Activated CD4-positive, alpha-beta memory T cell treated with anti-CD3 and anti-CD28 coated beads for 36 hours (primary cell): ENCODE measurements around the gene SLC4A5. TPM values are rescaled to one million over a fixed set of nuclear protein-coding genes. Genes with fewer than 3 reads are reported as not detected.

Source experiments
- CTCF ChIA-PET: fragments of 350-600 bp; sonication (Branson Sonifier 250); formaldehyde crosslinking; loops from one replicate; lab custom pipeline; 2021; ENCODE audit warnings: antibody characterized with exemption, inconsistent platforms; lab: Charles Lee
- POLR2A ChIA-PET: fragments of 350-600 bp; sonication (Branson Sonifier 250); formaldehyde crosslinking; loops from one replicate; lab custom pipeline; 2021; ENCODE audit warnings: antibody characterized with exemption; lab: Charles Lee
- DNase-seq: peaks from one replicate; pipeline ENCODE4 v3.0.0-alpha.2; 2020
- H3K27ac Mint-ChIP-seq: one replicate; pipeline ENCODE4 v1.8.0; 2021; ENCODE audit warnings: mixed read lengths
- H3K27me3 Mint-ChIP-seq: one replicate; pipeline ENCODE4 v1.8.0; 2021; ENCODE audit warnings: mixed read lengths
- H3K36me3 Mint-ChIP-seq: one replicate; pipeline ENCODE4 v1.8.0; 2021; ENCODE audit warnings: mixed read lengths
- H3K4me1 Mint-ChIP-seq: one replicate; pipeline ENCODE4 v1.8.0; 2021; ENCODE audit warnings: low read depth, mixed read lengths
- H3K4me3 Mint-ChIP-seq: one replicate; pipeline ENCODE4 v1.8.0; 2021; ENCODE audit warnings: mild to moderate bottlenecking, mixed read lengths
- H3K9me3 Mint-ChIP-seq: one replicate; pipeline ENCODE4 v1.8.0; 2021; ENCODE audit warnings: mixed read lengths
- intact Hi-C: fragments of 100-400 bp; cut with micrococcal nuclease; formaldehyde crosslinking; loops from one replicate; pipeline ENCODE4 v1.15.1; 2023
- total RNA-seq, 2 experiments: library from RNA; stranded (reverse); gene quantifications; one replicate each; pipeline ENCODE4 v1.2.3, GENCODE V29; 2021

SLC4A5 gene
- total RNA-seq, 2 experiments from 2014 or later: 2.9 to 3.1 TPM

- ChIA-PET POLR2A (no interaction called here), CTCF (interaction anchor here (1.1 kb wide), 1 partner anchor 28 kb away, joined by 3 read pairs; no protein-coding TSS in a partner anchor)
- DNase-seq: no peak
- Mint-ChIP-seq H3K4me3 (no peak overlapping the region), H3K4me1 (peaks cover 7% of the 10 kb centered on the region), H3K27ac (no peak overlapping the region), H3K36me3 (no peaks in the 10 kb centered on the region), H3K27me3 (no peaks in the 10 kb centered on the region), H3K9me3 (no peaks in the 10 kb centered on the region)
- intact Hi-C loops: no loop called here
Observed at GRCh38 chr2:74307720-74308119, 35.5 kb downstream of the SLC4A5 start.

- Mint-ChIP-seq H3K36me3 (peaks cover 3% of the 10 kb centered on the region), H3K27ac (no peak overlapping the region), H3K4me1 (peaks cover 7% of the 10 kb centered on the region), H3K9me3 (no peaks in the 10 kb centered on the region), H3K27me3 (no peaks in the 10 kb centered on the region), H3K4me3 (no peak overlapping the region)
- intact Hi-C loops: no loop called here
- POLR2A ChIA-PET: no interaction called here
- CTCF ChIA-PET: no interaction called here
- DNase-seq: no peak
Observed at GRCh38 chr2:74304332-74305148, 38.7 kb downstream of the SLC4A5 start.

- no peak for DNase-seq
- intact Hi-C loops: no loop called here
- H3K4me3 Mint-ChIP-seq: no peak overlapping the region
- H3K9me3 Mint-ChIP-seq: peaks cover 3% of the 10 kb centered on the region
- POLR2A ChIA-PET: no interaction called here
- CTCF ChIA-PET: no interaction called here
- H3K4me1 Mint-ChIP-seq: peaks cover 7% of the 10 kb centered on the region
- H3K27me3 Mint-ChIP-seq: no peaks in the 10 kb centered on the region
- peaks cover 6% of the 10 kb centered on the region for H3K36me3 Mint-ChIP-seq
- H3K27ac Mint-ChIP-seq: no peak overlapping the region
Observed at GRCh38 chr2:74302865-74303264, 40.4 kb downstream of the SLC4A5 start.

GRCh38 chr2:74301262-74301661 is 42.0 kb downstream of the SLC4A5 start:
- Mint-ChIP-seq H3K4me1 (peaks cover 7% of the 10 kb centered on the region), H3K27me3 (no peaks in the 10 kb centered on the region), H3K9me3 (peaks cover 3% of the 10 kb centered on the region)

GRCh38 chr2:74300506-74300905 is 42.7 kb downstream of the SLC4A5 start:
- Mint-ChIP-seq H3K27me3 (no peaks in the 10 kb centered on the region), H3K27ac (no peak overlapping the region), H3K4me3 (no peak overlapping the region), H3K36me3 (peaks cover 6% of the 10 kb centered on the region), H3K4me1 (peaks cover 7% of the 10 kb centered on the region), H3K9me3 (peaks cover 3% of the 10 kb centered on the region)
- intact Hi-C loops: no loop called here
- POLR2A ChIA-PET: no interaction called here
- CTCF ChIA-PET: no interaction called here
- no peak for DNase-seq

More at GRCh38 chr2:74301262-74301661, 42.0 kb downstream of the SLC4A5 start:
- CTCF ChIA-PET: no interaction called here
- H3K27ac Mint-ChIP-seq: no peak overlapping the region
- POLR2A ChIA-PET: no interaction called here
- H3K4me3 Mint-ChIP-seq: no peak overlapping the region
- no peak for DNase-seq
- H3K36me3 Mint-ChIP-seq: peaks cover 6% of the 10 kb centered on the region
- intact Hi-C loops: no loop called here

GRCh38 chr2:74297950-74298349 is 45.3 kb downstream of the SLC4A5 start:
- Mint-ChIP-seq H3K36me3 (peaks cover 6% of the 10 kb centered on the region), H3K4me3 (no peak overlapping the region), H3K9me3 (peaks cover 3% of the 10 kb centered on the region), H3K4me1 (no peaks in the 10 kb centered on the region), H3K27ac (no peak overlapping the region), H3K27me3 (no peaks in the 10 kb centered on the region)
- intact Hi-C loops: no loop called here
- no peak for DNase-seq
- POLR2A ChIA-PET: no interaction called here
- CTCF ChIA-PET: no interaction called here

GRCh38 chr2:74297391-74297790 is 45.8 kb downstream of the SLC4A5 start:
- CTCF ChIA-PET: no interaction called here
- no peak overlapping the region for H3K4me3 Mint-ChIP-seq
- no peak for DNase-seq

GRCh38 chr2:74293191-74293991 is 49.8 kb downstream of the SLC4A5 start:
- no peaks in the 10 kb centered on the region for H3K36me3 Mint-ChIP-seq
- no peaks in the 10 kb centered on the region for H3K9me3 Mint-ChIP-seq
- POLR2A ChIA-PET: no interaction called here
- H3K4me1 Mint-ChIP-seq: peaks cover 18% of the 10 kb centered on the region
- no peak overlapping the region for H3K27ac Mint-ChIP-seq
- intact Hi-C loops: no loop called here
- DNase-seq: no peak
- CTCF ChIA-PET: no interaction called here
- no peaks in the 10 kb centered on the region for H3K27me3 Mint-ChIP-seq
- H3K4me3 Mint-ChIP-seq: no peak overlapping the region

More at GRCh38 chr2:74297391-74297790, 45.8 kb downstream of the SLC4A5 start:
- POLR2A ChIA-PET: no interaction called here
- Mint-ChIP-seq H3K4me1 (no peaks in the 10 kb centered on the region), H3K27ac (no peak overlapping the region), H3K9me3 (peaks cover 3% of the 10 kb centered on the region), H3K27me3 (no peaks in the 10 kb centered on the region), H3K36me3 (peaks cover 6% of the 10 kb centered on the region)
- intact Hi-C loops: no loop called here

GRCh38 chr2:74292751-74293150 is 50.5 kb downstream of the SLC4A5 start:
- CTCF ChIA-PET: no interaction called here
- Mint-ChIP-seq H3K36me3 (no peaks in the 10 kb centered on the region), H3K27ac (no peak overlapping the region), H3K27me3 (no peaks in the 10 kb centered on the region), H3K4me3 (no peak overlapping the region), H3K4me1 (peaks cover 18% of the 10 kb centered on the region), H3K9me3 (no peaks in the 10 kb centered on the region)
- POLR2A ChIA-PET: no interaction called here
- DNase-seq: no peak
- intact Hi-C loops: no loop called here

GRCh38 chr2:74291886-74292621 is 51.2 kb downstream of the SLC4A5 start:
- ChIA-PET CTCF (interaction anchor here (1.6 to 3.2 kb wide), 2 partner anchors 42 to 43 kb away, joined by 8 to 13 read pairs; no protein-coding TSS in a partner anchor), POLR2A (no interaction called here)
- Mint-ChIP-seq H3K27me3 (no peaks in the 10 kb centered on the region), H3K4me3 (no peak overlapping the region), H3K4me1 (peaks cover 18% of the 10 kb centered on the region), H3K36me3 (no peaks in the 10 kb centered on the region), H3K27ac (no peak overlapping the region), H3K9me3 (no peaks in the 10 kb centered on the region)
- intact Hi-C loops: no loop called here
- DNase-seq: no peak

- no peaks in the 10 kb centered on the region for H3K9me3 Mint-ChIP-seq
- no peaks in the 10 kb centered on the region for H3K36me3 Mint-ChIP-seq
- H3K4me3 Mint-ChIP-seq: no peak overlapping the region
- intact Hi-C loops: no loop called here
- POLR2A ChIA-PET: no interaction called here
- no peak for DNase-seq
- H3K4me1 Mint-ChIP-seq: peaks cover 18% of the 10 kb centered on the region
- peak overlapping the region; percentile 52 for H3K27ac Mint-ChIP-seq
- no peaks in the 10 kb centered on the region for H3K27me3 Mint-ChIP-seq
- CTCF ChIA-PET: interaction anchor here (1.2 to 3.2 kb wide), 3 partner anchors 19 to 44 kb away, joined by 3 to 13 read pairs (median 8); no protein-coding TSS in a partner anchor
Observed at GRCh38 chr2:74291218-74291544, 52.0 kb downstream of the SLC4A5 start.
